Measurements from ENCODE around the gene RASA3. TPM values are rescaled to one million over a fixed set of nuclear protein-coding genes. Genes with fewer than 3 reads are reported as not detected.

Gene RASA3
- total RNA-seq, 1 experiment from 2014 or later, result 10.0 TPM

GRCh38 chr13:114063545-114064449 lies 68.6 kb downstream of the RASA3 start:
- Histone ChIP-seq H2AFZ (peak overlapping the region; percentile 61), H3K9me2 (ENCODE audit: insufficient read depth) (no peaks in the 10 kb centered on the region), H3K36me3 (ENCODE audit: low read depth) (no peaks in the 10 kb centered on the region), H3K4me3 (peak overlapping the region; percentile 53), H3K27ac (peak overlapping the region; percentile 92), H3K4me2 (peak overlapping the region; percentile 92), H3F3A (ENCODE audit: insufficient read depth, low read depth) (peaks cover 23% of the 10 kb centered on the region), H3K4me1 (replicated peaks; ENCODE audit: insufficient read depth) (peaks cover 56% of the 10 kb centered on the region), H3K79me2 (ENCODE audit: low read depth) (peaks cover 18% of the 10 kb centered on the region), H3K9me3 (ENCODE audit: insufficient read depth, low read depth) (no peaks in the 10 kb centered on the region), H4K20me1 (ENCODE audit: insufficient read depth) (no peaks in the 10 kb centered on the region), H3K27me3 (ENCODE audit: insufficient read depth, low read depth) (no peaks in the 10 kb centered on the region)
- intact Hi-C loops (cut with micrococcal nuclease; ENCODE audit: unreplicated experiment), result loop anchor here (2.0 to 10.0 kb wide), 3 partner anchors 67 to 229 kb away; no protein-coding TSS in a partner anchor
- BruUV-seq (replicated peaks), result no TSS peak
- ChIA-PET CTCF (no interaction called here), POLR2A (ENCODE audit: unreplicated experiment) (no interaction called here)
- DNase-seq, result peak in 1 of 2 experiments; percentile 20
- TF ChIP-seq CTCF (conservative IDR thresholded peaks at IDR 0.05), result no peak
- TF ChIP-seq EZH2 (IDR thresholded peaks at IDR 0.05; ENCODE audit: low read depth), result no peak

- intact Hi-C loops (cut with micrococcal nuclease; ENCODE audit: unreplicated experiment), result loop anchor here (10.0 kb wide), 1 partner anchor 228 kb away; no protein-coding TSS in a partner anchor
- H3K79me2 ChIP-seq (ENCODE audit: low read depth), result peaks cover 18% of the 10 kb centered on the region
Measured at GRCh38 chr13:114062754-114063153, 69.7 kb downstream of the RASA3 start.

GRCh38 chr13:114062341-114062740 lies 70.1 kb downstream of the RASA3 start:
- CTCF ChIA-PET, result no interaction called here
- Histone ChIP-seq H3K4me3 (no peak overlapping the region), H3K4me2 (no peak overlapping the region), H2AFZ (no peak overlapping the region), H4K20me1 (ENCODE audit: insufficient read depth) (no peaks in the 10 kb centered on the region), H3K9me3 (ENCODE audit: insufficient read depth, low read depth) (no peaks in the 10 kb centered on the region), H3K27me3 (ENCODE audit: insufficient read depth, low read depth) (no peaks in the 10 kb centered on the region), H3K27ac (no peak overlapping the region), H3K9me2 (ENCODE audit: insufficient read depth) (no peaks in the 10 kb centered on the region), H3F3A (ENCODE audit: insufficient read depth, low read depth) (peaks cover 21% of the 10 kb centered on the region), H3K4me1 (replicated peaks; ENCODE audit: insufficient read depth) (peaks cover 47% of the 10 kb centered on the region), H3K79me2 (ENCODE audit: low read depth) (peaks cover 18% of the 10 kb centered on the region), H3K36me3 (ENCODE audit: low read depth) (no peaks in the 10 kb centered on the region)
- POLR2A ChIA-PET (ENCODE audit: unreplicated experiment), result no interaction called here
- intact Hi-C loops (cut with micrococcal nuclease; ENCODE audit: unreplicated experiment), result loop anchor here (10.0 kb wide), 1 partner anchor 228 kb away; no protein-coding TSS in a partner anchor
- TF ChIP-seq CTCF (conservative IDR thresholded peaks at IDR 0.05) (no peak), EZH2 (IDR thresholded peaks at IDR 0.05; ENCODE audit: low read depth) (no peak)
- no peak for DNase-seq
- no TSS peak for BruUV-seq (replicated peaks)

More at GRCh38 chr13:114062754-114063153, 69.7 kb downstream of the RASA3 start:
- Histone ChIP-seq H2AFZ (no peak overlapping the region), H4K20me1 (ENCODE audit: insufficient read depth) (no peaks in the 10 kb centered on the region), H3K9me3 (ENCODE audit: insufficient read depth, low read depth) (no peaks in the 10 kb centered on the region), H3K9me2 (ENCODE audit: insufficient read depth) (no peaks in the 10 kb centered on the region), H3F3A (ENCODE audit: insufficient read depth, low read depth) (peaks cover 21% of the 10 kb centered on the region), H3K4me1 (replicated peaks; ENCODE audit: insufficient read depth) (peaks cover 51% of the 10 kb centered on the region), H3K36me3 (ENCODE audit: low read depth) (no peaks in the 10 kb centered on the region), H3K4me2 (no peak overlapping the region), H3K27ac (no peak overlapping the region), H3K27me3 (ENCODE audit: insufficient read depth, low read depth) (no peaks in the 10 kb centered on the region), H3K4me3 (no peak overlapping the region)
- CTCF ChIA-PET, result no interaction called here
- POLR2A ChIA-PET (ENCODE audit: unreplicated experiment), result no interaction called here
- DNase-seq, result no peak
- BruUV-seq (replicated peaks), result no TSS peak
- TF ChIP-seq EZH2 (IDR thresholded peaks at IDR 0.05; ENCODE audit: low read depth) (no peak), CTCF (conservative IDR thresholded peaks at IDR 0.05) (no peak)
